ENCODE data around the gene ZNFX1.

DNA sequence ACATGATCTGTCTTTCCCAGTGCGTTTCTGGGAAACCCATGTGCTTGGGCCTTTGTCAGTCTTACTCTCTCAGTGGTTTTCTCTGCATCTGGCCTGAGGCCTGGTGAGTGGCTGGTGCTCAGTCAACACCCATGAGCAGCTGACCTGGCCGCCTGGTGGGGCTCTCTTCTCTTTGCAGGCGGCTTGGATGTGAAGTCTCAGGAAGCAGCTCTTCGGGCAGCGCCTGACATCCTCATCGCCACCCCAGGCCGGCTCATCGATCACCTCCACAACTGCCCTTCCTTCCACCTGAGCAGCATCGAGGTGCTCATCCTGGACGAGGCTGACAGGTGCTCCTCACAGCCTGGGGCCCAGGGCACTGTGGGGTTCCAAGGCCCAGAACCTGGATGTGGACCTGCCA is 47.8 kb downstream of the ZNFX1 start:
- TF ChIP-seq FOSL2 (IDR thresholded peaks at IDR 0.05) = no peak
- TF ChIP-seq FOSL2 (CRISPR knock-in tag; IDR thresholded peaks at IDR 0.05) = no peak
- TF ChIP-seq CTCF (IDR thresholded peaks at IDR 0.05) = no peak
- TF ChIP-seq, protein P1, sequence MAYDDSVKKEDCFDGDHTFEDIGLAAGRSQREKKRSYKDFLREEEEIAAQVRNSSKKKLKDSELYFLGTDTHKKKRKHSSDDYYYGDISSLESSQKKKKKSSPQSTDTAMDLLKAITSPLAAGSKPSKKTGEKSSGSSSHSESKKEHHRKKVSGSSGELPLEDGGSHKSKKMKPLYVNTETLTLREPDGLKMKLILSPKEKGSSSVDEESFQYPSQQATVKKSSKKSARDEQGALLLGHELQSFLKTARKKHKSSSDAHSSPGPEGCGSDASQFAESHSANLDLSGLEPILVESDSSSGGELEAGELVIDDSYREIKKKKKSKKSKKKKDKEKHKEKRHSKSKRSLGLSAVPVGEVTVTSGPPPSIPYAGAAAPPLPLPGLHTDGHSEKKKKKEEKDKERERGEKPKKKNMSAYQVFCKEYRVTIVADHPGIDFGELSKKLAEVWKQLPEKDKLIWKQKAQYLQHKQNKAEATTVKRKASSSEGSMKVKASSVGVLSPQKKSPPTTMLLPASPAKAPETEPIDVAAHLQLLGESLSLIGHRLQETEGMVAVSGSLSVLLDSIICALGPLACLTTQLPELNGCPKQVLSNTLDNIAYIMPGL (CRISPR knock-in tag; IDR thresholded peaks at IDR 0.05; ENCODE audit: borderline replicate concordance) = no peak
- TF ChIP-seq MAX (IDR thresholded peaks at IDR 0.05) = no peak
